Measurements from ENCODE around the gene NR6A1.
"Not testable (repeated sequence)": the region's sequence is repeated elsewhere in the genome, so short reads cannot be mapped to it uniquely, and the experiment has no call there.

NR6A1 gene

GRCh38 chr9:124743686-124744348 is 27.3 kb downstream of the NR6A1 start:
- Histone ChIP-seq H3K4me3 (ENCODE audit: low read depth, low read length) (no peak overlapping the region), H3K9me3 (ENCODE audit: control insufficient read depth, low read length) (no peaks in the 10 kb centered on the region), H3K27me3 (ENCODE audit: control insufficient read depth, insufficient read depth, low read length) (no peaks in the 10 kb centered on the region), H3K36me3 (ENCODE audit: control insufficient read depth, insufficient read depth, low read length) (no peaks in the 10 kb centered on the region), H3K4me1 (no peaks in the 10 kb centered on the region), H3K9ac (no peak overlapping the region), H3K4me2 (ENCODE audit: low read length) (no peak overlapping the region), H2AFZ (no peak overlapping the region), H3K79me2 (no peaks in the 10 kb centered on the region), H3K27ac (no peak overlapping the region)
- no peak for TF ChIP-seq CTCF (IDR thresholded peaks at IDR 0.05)

DNA sequence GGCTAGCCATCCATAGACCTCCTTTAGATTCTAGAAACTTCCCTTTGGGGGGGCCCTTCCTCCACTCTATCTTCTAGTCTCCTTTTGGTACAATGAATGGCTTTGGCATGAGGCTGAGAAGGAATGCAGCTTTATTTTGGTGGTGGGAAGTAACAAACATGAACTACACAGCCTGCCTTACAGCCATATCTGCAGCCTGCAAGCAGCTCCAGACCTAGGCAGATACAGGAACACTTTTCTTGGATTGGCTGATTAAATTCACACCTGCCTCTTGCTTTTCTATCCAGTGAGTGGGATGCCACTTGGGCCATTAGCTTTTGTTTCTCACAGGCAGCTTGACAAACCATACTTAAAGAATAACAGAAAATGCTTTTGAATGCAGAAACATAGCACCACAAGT is 28.2 kb downstream of the NR6A1 start:
- Histone ChIP-seq H3K9ac (no peak overlapping the region), H3K27me3 (ENCODE audit: control insufficient read depth, insufficient read depth, low read length) (no peaks in the 10 kb centered on the region), H3K4me2 (ENCODE audit: low read length) (no peak overlapping the region)

DNA sequence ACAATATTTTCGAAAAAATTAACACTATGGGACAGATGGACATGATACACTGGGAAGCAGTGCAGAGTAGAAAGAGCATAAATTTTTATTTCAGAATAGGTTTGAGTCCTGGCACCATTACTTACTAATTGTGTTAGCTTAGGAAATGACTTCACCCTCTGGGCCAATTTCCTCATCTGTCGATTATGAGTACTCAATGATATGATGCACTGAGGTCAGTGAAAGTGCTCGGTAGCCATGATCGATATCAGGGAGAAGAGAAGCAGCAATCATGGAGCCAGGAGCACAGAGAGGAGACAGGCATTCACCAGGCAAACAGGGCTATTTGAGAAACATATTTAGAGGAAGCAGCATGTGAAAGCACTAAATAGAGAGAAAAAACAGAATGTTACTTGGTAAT is 29.4 kb downstream of the NR6A1 start:
- TF ChIP-seq CTCF (IDR thresholded peaks at IDR 0.05), result no peak
- H3K4me1 ChIP-seq, result no peaks in the 10 kb centered on the region
- no peak overlapping the region for H3K4me3 ChIP-seq (ENCODE audit: low read depth, low read length)
- no peaks in the 10 kb centered on the region for H3K36me3 ChIP-seq (ENCODE audit: control insufficient read depth, insufficient read depth, low read length)
- H3K79me2 ChIP-seq, result no peaks in the 10 kb centered on the region
- no peaks in the 10 kb centered on the region for H3K27me3 ChIP-seq (ENCODE audit: control insufficient read depth, insufficient read depth, low read length)
- no peak overlapping the region for H2AFZ ChIP-seq
- H3K9ac ChIP-seq, result no peak overlapping the region
- no peak overlapping the region for H3K4me2 ChIP-seq (ENCODE audit: low read length)
- no peaks in the 10 kb centered on the region for H3K9me3 ChIP-seq (ENCODE audit: control insufficient read depth, low read length)
- H3K27ac ChIP-seq, result no peak overlapping the region

More for the DNA sequence above, 28.2 kb downstream of the NR6A1 start:
- no peak overlapping the region for H3K4me3 ChIP-seq (ENCODE audit: low read depth, low read length)
- no peaks in the 10 kb centered on the region for H3K9me3 ChIP-seq (ENCODE audit: control insufficient read depth, low read length)
- no peak overlapping the region for H2AFZ ChIP-seq
- H3K4me1 ChIP-seq, result no peaks in the 10 kb centered on the region
- no peak for TF ChIP-seq CTCF (IDR thresholded peaks at IDR 0.05)
- H3K79me2 ChIP-seq, result no peaks in the 10 kb centered on the region
- no peaks in the 10 kb centered on the region for H3K36me3 ChIP-seq (ENCODE audit: control insufficient read depth, insufficient read depth, low read length)
- H3K27ac ChIP-seq, result no peak overlapping the region

DNA sequence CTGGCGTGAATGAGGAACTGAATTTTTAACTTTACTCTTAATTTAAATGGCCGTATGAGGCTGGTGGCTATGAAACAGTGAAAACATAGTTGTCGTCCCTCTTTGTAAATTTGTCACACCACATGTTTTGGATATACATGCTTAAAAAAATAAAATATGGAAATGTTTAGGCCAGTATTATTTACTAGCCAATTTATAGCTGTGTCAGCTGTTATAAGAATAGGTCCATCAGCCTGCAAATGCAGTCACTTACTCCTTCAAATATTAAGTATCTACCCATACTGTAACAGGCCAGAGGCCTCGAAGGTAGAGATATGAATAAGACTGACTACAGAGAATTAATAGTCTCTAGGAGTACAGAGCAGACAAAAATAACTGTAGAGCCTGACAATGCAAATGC is 30.0 kb downstream of the NR6A1 start:
- Histone ChIP-seq H3K27me3 (ENCODE audit: control insufficient read depth, insufficient read depth, low read length) (no peaks in the 10 kb centered on the region), H3K4me3 (ENCODE audit: low read depth, low read length) (no peak overlapping the region), H3K36me3 (ENCODE audit: control insufficient read depth, insufficient read depth, low read length) (no peaks in the 10 kb centered on the region), H2AFZ (no peak overlapping the region), H3K4me1 (no peaks in the 10 kb centered on the region), H3K27ac (no peak overlapping the region), H3K9ac (no peak overlapping the region), H3K4me2 (ENCODE audit: low read length) (no peak overlapping the region), H3K79me2 (no peaks in the 10 kb centered on the region), H3K9me3 (ENCODE audit: control insufficient read depth, low read length) (no peaks in the 10 kb centered on the region)
- TF ChIP-seq CTCF (IDR thresholded peaks at IDR 0.05), result no peak

DNA sequence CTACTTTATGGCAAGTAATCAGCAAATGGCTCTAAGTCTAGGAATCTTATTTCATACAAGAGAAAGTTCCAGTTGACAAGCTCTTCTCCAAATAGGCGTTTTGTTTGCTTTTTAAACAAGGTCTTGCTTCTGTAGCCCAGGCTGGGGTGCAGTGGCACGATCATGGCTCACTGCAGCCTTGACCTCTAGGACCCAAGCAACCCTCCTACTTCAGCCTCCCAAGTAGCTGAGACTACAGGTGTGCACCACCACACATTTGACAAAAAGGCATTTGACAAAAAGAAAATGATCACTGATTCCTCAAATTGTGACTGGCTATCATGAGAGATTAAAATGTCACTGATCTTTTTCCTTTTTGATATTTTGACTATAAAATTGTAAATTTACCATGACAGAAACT is 31.8 kb downstream of the NR6A1 start:
- H3K4me3 ChIP-seq (ENCODE audit: low read depth, low read length), result no peak overlapping the region
- no peak for TF ChIP-seq CTCF (IDR thresholded peaks at IDR 0.05)
- H3K4me1 ChIP-seq, result peaks cover 5% of the 10 kb centered on the region
- H3K27ac ChIP-seq, result no peak overlapping the region
- no peak overlapping the region for H3K4me2 ChIP-seq (ENCODE audit: low read length)
- H3K79me2 ChIP-seq, result no peaks in the 10 kb centered on the region
- no peaks in the 10 kb centered on the region for H3K36me3 ChIP-seq (ENCODE audit: control insufficient read depth, insufficient read depth, low read length)
- H3K9me3 ChIP-seq (ENCODE audit: control insufficient read depth, low read length), result no peaks in the 10 kb centered on the region
- H3K9ac ChIP-seq, result no peak overlapping the region
- no peaks in the 10 kb centered on the region for H3K27me3 ChIP-seq (ENCODE audit: control insufficient read depth, insufficient read depth, low read length)
- no peak overlapping the region for H2AFZ ChIP-seq

GRCh38 chr9:124738075-124738474 is 33.0 kb downstream of the NR6A1 start:
- not testable (repeated sequence) for H3K9me3 ChIP-seq (ENCODE audit: control insufficient read depth, low read length); H3K79me2 ChIP-seq; H3K27me3 ChIP-seq (ENCODE audit: control insufficient read depth, insufficient read depth, low read length); H3K4me2 ChIP-seq (ENCODE audit: low read length); H3K36me3 ChIP-seq (ENCODE audit: control insufficient read depth, insufficient read depth, low read length); H3K9ac ChIP-seq; H3K4me3 ChIP-seq (ENCODE audit: low read depth, low read length); H3K27ac ChIP-seq; H2AFZ ChIP-seq
- peaks cover 10% of the 10 kb centered on the region for H3K4me1 ChIP-seq

Data from parathyroid adenoma (tissue), 2 donors.